ENCODE measurements around the gene GLIPR1. TPM values are rescaled to one million over a fixed set of nuclear protein-coding genes. Genes with fewer than 3 reads are reported as not detected.

Gene GLIPR1
- total RNA-seq, result 5.8 and 15.0 TPM in 2 replicates

DNA sequence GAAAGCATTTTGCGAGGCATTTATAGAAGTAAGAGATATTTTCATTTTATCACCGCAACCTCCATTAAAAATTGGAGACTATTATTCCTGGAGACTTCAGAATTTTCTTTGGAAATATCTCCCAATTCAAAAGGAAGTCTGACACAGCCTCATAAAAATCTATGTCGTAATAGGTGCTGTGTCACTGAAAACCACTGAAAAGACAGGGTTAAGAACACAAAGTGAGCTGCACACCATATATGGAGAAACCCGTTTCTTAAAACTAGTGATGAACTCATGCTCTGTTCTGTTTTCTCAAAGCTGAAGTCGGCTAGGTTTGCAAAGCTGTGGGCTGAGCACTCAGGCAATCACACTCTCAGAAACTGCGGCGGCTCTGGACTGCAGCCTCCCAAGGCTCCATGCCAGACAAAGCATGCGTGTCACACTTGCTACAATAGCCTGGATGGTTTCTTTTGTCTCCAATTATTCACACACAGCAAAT is at the start of gene GLIPR1:
Gene GLIPR1, plus strand, starts transcription at position 287 of the 481 bp plus-strand sequence. Its CDS starts 126 bp downstream, at position 413.
- H3K36me3 ChIP-seq (ENCODE audit: control insufficient read depth, insufficient read depth, low read length), result no peaks in the 10 kb centered on the region
- peak; percentile 97 for DNase-seq (ENCODE audit: low read depth)
- peak within 1 kb of the TSS; percentile 20 for H3K4me3 ChIP-seq (ENCODE audit: low read depth, low read length)
- TF ChIP-seq, protein P1, sequence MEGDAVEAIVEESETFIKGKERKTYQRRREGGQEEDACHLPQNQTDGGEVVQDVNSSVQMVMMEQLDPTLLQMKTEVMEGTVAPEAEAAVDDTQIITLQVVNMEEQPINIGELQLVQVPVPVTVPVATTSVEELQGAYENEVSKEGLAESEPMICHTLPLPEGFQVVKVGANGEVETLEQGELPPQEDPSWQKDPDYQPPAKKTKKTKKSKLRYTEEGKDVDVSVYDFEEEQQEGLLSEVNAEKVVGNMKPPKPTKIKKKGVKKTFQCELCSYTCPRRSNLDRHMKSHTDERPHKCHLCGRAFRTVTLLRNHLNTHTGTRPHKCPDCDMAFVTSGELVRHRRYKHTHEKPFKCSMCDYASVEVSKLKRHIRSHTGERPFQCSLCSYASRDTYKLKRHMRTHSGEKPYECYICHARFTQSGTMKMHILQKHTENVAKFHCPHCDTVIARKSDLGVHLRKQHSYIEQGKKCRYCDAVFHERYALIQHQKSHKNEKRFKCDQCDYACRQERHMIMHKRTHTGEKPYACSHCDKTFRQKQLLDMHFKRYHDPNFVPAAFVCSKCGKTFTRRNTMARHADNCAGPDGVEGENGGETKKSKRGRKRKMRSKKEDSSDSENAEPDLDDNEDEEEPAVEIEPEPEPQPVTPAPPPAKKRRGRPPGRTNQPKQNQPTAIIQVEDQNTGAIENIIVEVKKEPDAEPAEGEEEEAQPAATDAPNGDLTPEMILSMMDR (IDR thresholded peaks at IDR 0.05; ENCODE audit: insufficient read depth, low read length, severe bottlenecking), result no peak
- FAIRE-seq, result no peak
- no peaks in the 10 kb centered on the region for H3K27me3 ChIP-seq (ENCODE audit: control insufficient read depth, insufficient read depth, low read length)

DNA sequence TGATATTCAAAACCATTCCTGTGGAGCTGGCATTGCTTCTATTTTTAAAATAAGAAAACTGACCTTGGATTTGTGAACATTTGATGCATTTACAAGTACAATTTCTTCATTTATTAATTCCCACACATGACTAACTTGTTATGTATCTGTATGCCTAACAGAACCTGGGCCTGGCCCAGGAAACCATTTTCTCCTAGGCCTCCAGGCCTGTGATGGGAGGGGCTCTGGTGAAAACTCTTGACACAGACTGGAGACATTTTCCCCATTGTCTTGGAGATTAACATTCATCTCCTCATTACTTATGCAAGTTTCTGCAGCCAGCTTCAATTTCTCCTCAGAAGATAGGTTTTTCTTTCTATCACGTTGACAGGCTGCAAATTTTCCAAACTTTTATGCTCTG is 47.6 kb upstream of the GLIPR1 start:
- FAIRE-seq, result no peak

DNA sequence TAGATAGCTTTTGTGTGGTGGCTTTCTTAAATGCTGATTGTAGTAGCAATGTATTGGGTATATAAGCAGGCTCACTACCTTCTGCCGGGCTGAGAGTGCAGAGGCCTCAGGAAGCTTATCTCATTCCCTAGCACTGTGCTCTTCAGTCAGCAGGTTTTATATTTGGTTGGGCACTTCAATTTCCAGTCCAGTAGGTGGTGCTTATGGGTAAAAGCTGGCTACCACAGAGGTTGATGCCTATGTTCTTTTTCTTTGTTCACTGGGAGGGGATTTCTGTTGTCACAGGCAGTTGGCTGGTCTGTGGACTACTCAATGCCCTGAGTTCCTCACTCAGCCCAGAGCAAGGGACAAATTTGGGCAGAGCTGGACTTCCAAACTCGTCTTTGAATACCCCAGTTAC is 43.0 kb upstream of the GLIPR1 start:
- Histone ChIP-seq H3K27me3 (ENCODE audit: control insufficient read depth, insufficient read depth, low read length) (no peaks in the 10 kb centered on the region), H3K4me3 (ENCODE audit: low read depth, low read length) (no peak overlapping the region), H3K36me3 (ENCODE audit: control insufficient read depth, insufficient read depth, low read length) (no peaks in the 10 kb centered on the region)
- FAIRE-seq (no peak), DNase-seq (ENCODE audit: low read depth) (peak; percentile 52)
- TF ChIP-seq, protein P1 (IDR thresholded peaks at IDR 0.05; ENCODE audit: insufficient read depth, low read length, severe bottlenecking), result peak; percentile 40

More for the DNA sequence above, 47.6 kb upstream of the GLIPR1 start:
- no peak for DNase-seq (ENCODE audit: low read depth)
- Histone ChIP-seq H3K36me3 (ENCODE audit: control insufficient read depth, insufficient read depth, low read length) (no peaks in the 10 kb centered on the region), H3K4me3 (ENCODE audit: low read depth, low read length) (no peak overlapping the region), H3K27me3 (ENCODE audit: control insufficient read depth, insufficient read depth, low read length) (no peaks in the 10 kb centered on the region)
- TF ChIP-seq, protein P1 (IDR thresholded peaks at IDR 0.05; ENCODE audit: insufficient read depth, low read length, severe bottlenecking), result no peak

DNA sequence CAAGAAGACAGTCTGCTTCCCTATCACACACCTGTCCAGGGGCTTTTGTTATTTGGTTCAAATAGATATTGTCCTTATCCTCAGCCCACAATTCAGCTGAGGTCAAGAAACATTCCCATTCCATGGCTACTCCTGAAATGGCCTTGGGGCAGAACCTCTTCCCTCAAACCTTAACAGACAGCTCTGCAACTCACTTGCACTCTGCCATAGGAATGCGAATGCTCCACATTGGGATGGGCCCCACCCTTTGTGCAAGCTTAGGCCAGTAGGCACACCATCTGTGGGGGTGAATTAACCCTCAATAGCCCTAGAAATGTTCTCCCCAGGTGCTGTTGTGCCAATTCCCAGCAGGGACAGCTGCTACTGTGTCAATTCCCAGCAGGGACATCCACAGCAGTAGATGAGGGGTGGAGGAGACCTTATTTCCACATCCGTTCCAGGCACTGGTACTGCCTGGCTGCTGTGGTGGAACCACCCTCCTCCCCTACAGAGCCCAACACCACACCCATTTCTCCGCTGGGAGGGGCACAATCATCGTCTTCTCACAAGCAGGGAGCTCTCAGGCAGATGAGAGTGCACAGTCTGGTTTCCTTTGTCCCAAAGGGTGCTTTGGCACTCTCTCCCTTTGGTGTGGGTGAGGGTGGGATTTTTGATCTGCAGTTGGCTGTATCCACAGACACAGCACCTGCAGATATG is 42.3 kb upstream of the GLIPR1 start:
- H3K27me3 ChIP-seq (ENCODE audit: control insufficient read depth, insufficient read depth, low read length), result no peaks in the 10 kb centered on the region
- FAIRE-seq (peak; percentile 18), DNase-seq (ENCODE audit: low read depth) (peak; percentile 36)
- H3K36me3 ChIP-seq (ENCODE audit: control insufficient read depth, insufficient read depth, low read length), result no peaks in the 10 kb centered on the region
- H3K4me3 ChIP-seq (ENCODE audit: low read depth, low read length), result no peak overlapping the region
- TF ChIP-seq, protein P1 (IDR thresholded peaks at IDR 0.05; ENCODE audit: insufficient read depth, low read length, severe bottlenecking), result no peak

DNA sequence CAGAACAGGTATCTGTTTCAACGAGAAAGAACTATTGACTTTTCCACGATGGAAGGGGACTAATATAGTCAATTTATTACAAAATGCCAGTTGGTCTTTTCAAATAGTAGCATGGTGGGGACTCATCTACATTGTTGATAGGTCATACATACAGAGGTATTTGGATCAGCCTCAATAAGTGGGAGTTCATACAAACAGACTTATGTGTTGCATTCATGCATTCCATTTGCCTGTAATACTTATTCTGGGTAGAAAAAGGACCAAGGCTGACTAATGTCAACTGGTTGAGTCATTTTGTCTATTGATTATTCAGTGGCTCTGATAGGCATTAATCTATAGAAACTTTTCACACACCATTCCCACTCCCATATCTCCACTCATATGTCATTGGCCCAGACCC is 41.5 kb upstream of the GLIPR1 start:
- DNase-seq (ENCODE audit: low read depth) (peak; percentile 17), FAIRE-seq (no peak)
- Histone ChIP-seq H3K36me3 (ENCODE audit: control insufficient read depth, insufficient read depth, low read length) (no peaks in the 10 kb centered on the region), H3K4me3 (ENCODE audit: low read depth, low read length) (no peak overlapping the region), H3K27me3 (ENCODE audit: control insufficient read depth, insufficient read depth, low read length) (no peaks in the 10 kb centered on the region)
- TF ChIP-seq, protein P1 (IDR thresholded peaks at IDR 0.05; ENCODE audit: insufficient read depth, low read length, severe bottlenecking), result no peak
